Activated T-helper 9 cell treated with anti-CD3 and anti-CD28 coated beads, Interleukin-2, amount 50 U/mL, for 16 hours (primary cell): Measurements from ENCODE around the gene KLK11.

Source experiments
- DNase-seq: peaks from one replicate; pipeline ENCODE4 v3.0.0-alpha.2; 2020; ENCODE audit warnings: low read depth

The KLK11 gene

GRCh38 chr19:51027873-51028272, 1.5 kb upstream of the KLK11 start:
- no peak for DNase-seq

- DNase-seq, result no peak
Observed at GRCh38 chr19:51027126-51027806, 850 bp upstream of the KLK11 start.

GRCh38 chr19:51025809-51026553, 435 bp downstream of the KLK11 start:
- DNase-seq, result no peak

GRCh38 chr19:51025401-51025800, 1.0 kb downstream of the KLK11 start:
- DNase-seq, result no peak

- no peak for DNase-seq
Observed at GRCh38 chr19:51024924-51025323, 1.5 kb downstream of the KLK11 start.

- DNase-seq, result no peak
Observed at GRCh38 chr19:51023946-51024345, 2.5 kb downstream of the KLK11 start.

GRCh38 chr19:51022526-51022925, 3.9 kb downstream of the KLK11 start:
- no peak for DNase-seq

- no peak for DNase-seq
Observed at GRCh38 chr19:51020988-51021651, 5.3 kb downstream of the KLK11 start.

GRCh38 chr19:51019544-51019925, 6.9 kb downstream of the KLK11 start, which contains the start of gene KLK10:
Gene KLK10 (minus strand): TSS chr19:51019709. CDS start chr19:51019130, 579 bp downstream.
- no peak for DNase-seq

GRCh38 chr19:51018745-51019543, 7.5 kb downstream of the KLK11 start:
- DNase-seq, result no peak

GRCh38 chr19:51016798-51017683, 9.4 kb downstream of the KLK11 start:
- DNase-seq, result no peak

GRCh38 chr19:51015691-51016267, 10.6 kb downstream of the KLK11 start:
- DNase-seq, result no peak

- no peak for DNase-seq
Observed at GRCh38 chr19:51014242-51014641, 12.2 kb downstream of the KLK11 start.

GRCh38 chr19:51012661-51013190, 13.7 kb downstream of the KLK11 start:
- no peak for DNase-seq

GRCh38 chr19:51010066-51010795, 16.2 kb downstream of the KLK11 start:
- no peak for DNase-seq

- DNase-seq, result no peak
Observed at GRCh38 chr19:51009061-51009891, 17.1 kb downstream of the KLK11 start.

GRCh38 chr19:51007488-51007887, 18.9 kb downstream of the KLK11 start:
- DNase-seq, result no peak

- DNase-seq, result no peak
Observed at GRCh38 chr19:51006406-51006805, 20.0 kb downstream of the KLK11 start.

- DNase-seq, result no peak
Observed at GRCh38 chr19:51005248-51005647, 21.2 kb downstream of the KLK11 start.
